Fibroblast of pulmonary artery (primary cell): ENCODE measurements around the gene KCNQ2.

Experiments used
- DNase-seq: peaks from one replicate; pipeline ENCODE4 v3.0.0-alpha.2; 2010; ENCODE audit warnings: low read depth
- H3K4me3 ChIP-seq: replicated peaks from 2 replicates; pipeline ENCODE4 v1.5.1; 2011; ENCODE audit warnings: low read depth, mild to moderate bottlenecking, control low read depth, low read length, moderate library complexity
- TF ChIP-seq, protein P1 (sequence below): IDR thresholded peaks from 2 replicates; pipeline ENCODE4 v1.5.1; 2011; ENCODE audit warnings: mild to moderate bottlenecking, control low read depth, low read length, inconsistent platforms; ENCODE audit errors: missing control alignments

The KCNQ2 gene

DNA sequence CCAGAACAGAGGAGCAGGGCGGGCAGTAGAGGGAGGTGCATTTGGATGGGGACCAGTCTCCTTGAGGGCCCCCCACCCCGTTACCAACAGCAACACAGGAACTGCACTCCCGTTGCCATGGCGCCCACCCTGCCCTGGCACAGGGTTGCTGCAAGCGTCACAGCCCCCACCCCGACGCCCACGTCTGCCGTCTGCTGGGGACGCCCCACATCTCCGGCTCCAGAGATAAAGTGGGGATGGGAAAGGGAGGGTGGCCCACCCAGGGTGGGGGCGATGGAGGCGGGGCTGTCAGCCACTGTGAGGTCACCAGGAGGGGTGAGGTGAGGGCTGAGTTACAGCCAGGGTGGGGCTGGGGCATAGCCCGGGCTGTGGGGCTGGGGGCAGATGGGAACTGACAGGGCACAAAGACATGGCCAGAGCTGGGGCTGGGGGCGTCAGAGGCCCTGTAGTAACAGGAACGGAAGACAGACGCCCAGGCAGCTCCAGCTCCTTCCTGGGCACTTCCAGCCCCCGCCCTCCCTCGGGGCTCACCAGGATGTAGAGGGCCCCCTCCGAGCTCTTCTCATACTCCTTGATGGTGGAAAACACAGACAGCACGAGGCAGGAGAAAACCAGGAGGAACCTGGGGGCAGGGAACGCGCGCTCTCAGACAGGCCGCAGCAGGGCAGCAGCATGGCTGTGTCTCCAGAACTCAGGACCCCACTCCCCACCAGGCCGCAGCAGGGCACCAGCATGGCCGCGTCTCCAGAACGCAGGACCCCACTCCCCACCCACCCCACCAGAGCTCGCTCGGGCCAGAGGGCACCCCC is 26.0 kb downstream of the KCNQ2 start:
- DNase-seq, result no peak
- no peak overlapping the region for H3K4me3 ChIP-seq
- TF ChIP-seq, protein P1, sequence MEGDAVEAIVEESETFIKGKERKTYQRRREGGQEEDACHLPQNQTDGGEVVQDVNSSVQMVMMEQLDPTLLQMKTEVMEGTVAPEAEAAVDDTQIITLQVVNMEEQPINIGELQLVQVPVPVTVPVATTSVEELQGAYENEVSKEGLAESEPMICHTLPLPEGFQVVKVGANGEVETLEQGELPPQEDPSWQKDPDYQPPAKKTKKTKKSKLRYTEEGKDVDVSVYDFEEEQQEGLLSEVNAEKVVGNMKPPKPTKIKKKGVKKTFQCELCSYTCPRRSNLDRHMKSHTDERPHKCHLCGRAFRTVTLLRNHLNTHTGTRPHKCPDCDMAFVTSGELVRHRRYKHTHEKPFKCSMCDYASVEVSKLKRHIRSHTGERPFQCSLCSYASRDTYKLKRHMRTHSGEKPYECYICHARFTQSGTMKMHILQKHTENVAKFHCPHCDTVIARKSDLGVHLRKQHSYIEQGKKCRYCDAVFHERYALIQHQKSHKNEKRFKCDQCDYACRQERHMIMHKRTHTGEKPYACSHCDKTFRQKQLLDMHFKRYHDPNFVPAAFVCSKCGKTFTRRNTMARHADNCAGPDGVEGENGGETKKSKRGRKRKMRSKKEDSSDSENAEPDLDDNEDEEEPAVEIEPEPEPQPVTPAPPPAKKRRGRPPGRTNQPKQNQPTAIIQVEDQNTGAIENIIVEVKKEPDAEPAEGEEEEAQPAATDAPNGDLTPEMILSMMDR, result no peak

DNA sequence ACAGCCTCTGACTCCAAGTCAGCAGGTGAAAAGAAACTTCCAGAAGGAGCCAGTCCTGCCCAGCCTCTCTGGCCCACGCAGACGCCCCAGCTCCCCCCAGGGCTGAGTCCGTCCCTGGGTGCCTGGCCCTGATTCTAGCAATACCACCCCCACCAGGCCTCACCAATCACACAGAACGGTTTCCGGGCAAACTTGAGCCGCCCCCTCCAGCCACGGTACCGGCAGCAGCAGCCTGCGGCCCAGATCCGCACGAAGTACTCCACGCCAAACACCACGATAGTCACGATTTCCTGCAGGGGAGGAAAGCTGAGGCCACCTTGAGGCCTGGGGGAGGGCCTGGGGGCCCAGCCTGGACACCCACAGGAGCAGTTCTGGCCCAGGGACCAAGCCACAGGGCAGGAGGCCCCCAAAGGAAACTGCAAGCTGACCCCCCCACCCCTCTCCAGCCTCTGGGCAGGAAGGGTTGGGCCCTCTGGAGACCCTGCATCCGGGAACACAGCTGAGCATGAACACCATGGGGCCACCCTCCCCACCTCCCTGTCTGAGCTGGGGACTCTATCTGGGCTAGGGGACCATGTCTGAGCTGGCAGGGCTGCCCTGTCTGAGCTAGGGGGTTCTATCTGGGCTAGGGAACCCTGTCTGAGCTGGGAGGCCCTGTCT is 27.2 kb downstream of the KCNQ2 start:
- DNase-seq, result no peak

DNA sequence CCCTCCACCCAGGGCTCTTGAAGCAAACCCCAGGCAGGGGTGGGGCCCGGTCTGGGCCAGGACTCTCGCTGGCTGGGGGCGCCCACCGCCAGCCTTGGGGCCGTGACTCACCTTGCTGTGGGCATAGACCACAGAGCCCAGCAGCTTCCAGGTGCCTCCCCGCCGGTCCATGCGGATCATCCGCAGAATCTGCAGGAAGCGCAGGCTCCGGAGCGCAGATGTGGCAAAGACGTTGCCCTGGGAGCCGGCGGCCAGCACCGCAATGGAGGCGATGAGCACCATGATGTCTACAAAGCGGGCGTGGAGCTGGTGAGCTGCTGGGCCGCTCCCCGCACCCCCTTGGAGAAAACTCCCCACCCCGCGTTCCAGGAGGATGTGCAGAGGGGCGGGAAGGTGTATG is 27.9 kb downstream of the KCNQ2 start:
- no peak overlapping the region for H3K4me3 ChIP-seq
- DNase-seq, result no peak
- TF ChIP-seq, protein P1, result no peak

More for the DNA sequence above, 27.2 kb downstream of the KCNQ2 start:
- TF ChIP-seq, protein P1, result no peak
- H3K4me3 ChIP-seq, result no peak overlapping the region

DNA sequence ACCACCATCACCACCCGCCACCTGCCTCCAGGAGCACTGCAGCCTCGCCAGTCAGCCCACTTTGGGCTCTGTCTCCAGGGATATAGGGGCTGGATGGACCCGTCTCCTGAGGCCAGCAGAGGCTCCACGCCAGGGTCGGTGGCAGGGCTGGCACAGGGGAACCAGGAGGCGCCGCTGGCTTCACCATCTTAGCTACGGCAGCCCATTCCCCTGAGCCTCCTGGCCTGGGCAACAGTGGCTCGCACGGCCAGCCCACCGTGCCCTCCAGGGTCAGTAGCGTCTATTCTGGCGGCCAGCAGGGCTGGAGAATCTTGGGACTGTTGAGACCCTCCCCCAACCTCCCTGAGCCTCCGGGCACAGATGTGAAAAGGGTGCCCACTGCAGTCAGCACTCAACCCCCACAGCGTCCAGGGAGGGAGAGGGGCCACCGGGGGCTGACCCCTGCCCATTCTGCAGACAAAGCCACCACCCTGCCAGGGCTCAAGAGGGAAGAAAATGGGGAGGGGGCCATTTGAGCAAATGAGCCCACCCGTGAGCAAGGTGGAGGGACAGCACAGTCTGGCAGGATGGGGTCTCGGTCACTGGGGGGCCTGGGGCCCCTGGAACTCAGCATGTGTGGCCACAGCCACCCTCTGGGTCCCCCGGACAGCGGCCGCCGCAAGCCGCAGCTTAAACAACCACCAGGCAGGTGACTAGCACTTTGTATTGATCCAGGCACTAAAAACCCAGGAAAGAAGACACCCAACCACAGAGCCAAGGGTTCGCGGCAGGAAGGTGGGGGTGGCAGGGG is 28.7 kb downstream of the KCNQ2 start:
- DNase-seq, result no peak
- H3K4me3 ChIP-seq, result no peak overlapping the region
- TF ChIP-seq, protein P1, result no peak

DNA sequence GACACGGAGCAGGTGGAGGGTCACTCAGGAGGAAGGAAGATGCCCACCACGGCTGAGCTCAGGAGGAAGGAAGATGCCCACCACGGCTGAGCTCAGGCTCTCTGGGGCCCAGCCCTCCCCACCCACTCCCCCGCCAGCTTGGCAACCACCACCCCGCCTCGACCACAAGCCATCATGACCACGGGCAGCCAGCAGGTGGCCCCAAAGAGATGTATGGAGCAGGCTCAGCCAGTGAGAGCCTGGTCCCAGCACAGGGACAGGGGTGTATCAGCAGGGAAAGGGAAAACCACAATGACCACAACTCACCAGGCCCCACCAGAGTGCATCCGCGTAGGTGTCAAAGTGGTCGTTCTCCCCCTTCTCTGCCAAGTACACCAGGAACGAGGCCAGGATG is 30.4 kb downstream of the KCNQ2 start:
- TF ChIP-seq, protein P1, result peak; percentile 31
- no peak overlapping the region for H3K4me3 ChIP-seq
- DNase-seq, result peak; percentile 33

DNA sequence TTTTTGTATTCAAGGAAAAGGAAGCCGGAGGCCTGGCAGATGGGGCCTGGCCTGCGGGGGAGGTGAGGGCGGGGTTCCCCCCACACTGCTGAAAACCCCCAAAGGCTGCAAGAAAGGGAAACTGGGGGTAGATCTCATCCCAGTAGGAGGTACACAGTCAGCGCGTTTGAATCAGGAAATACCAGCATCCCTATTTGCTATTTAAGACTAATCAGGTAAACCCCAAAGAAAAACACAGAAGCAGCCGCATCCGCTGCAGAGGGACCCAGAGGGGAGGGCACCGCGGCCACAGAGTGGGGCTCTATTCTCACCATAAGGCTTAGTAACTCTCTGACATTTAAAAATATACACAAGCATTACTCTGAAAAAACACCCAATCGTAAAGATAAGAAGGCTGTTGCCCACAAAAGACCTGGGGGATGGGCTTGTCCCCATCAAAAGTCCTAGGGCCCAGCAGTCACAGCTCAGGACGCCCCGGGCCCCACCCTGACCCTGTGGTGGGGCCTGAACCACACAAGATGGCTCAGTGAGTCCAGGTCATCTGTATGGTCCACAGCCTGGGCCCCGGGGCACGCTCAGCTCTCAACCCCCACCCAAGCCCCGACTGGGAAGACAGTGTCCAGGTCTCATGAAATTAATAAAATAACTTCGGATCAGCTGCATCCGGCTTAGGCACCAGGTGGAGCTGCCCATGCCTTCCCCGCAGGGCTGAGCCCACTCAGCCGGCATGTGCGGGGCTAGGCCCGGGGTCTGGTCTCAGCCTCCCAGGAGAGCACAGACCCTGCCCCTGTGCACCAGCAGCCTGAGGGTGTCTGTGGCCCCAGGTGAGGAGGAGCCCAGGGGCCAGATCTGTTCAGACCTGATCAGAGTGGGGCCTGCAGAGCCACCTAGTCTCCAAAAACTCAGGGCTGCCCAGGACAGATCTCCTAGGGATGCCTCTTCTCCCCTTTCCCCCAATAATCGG is 31.0 kb downstream of the KCNQ2 start:
- TF ChIP-seq, protein P1, result no peak
- H3K4me3 ChIP-seq, result no peak overlapping the region
- DNase-seq, result no peak
